HepG2 (cell line): ENCODE data around the gene ATM. TPM values are rescaled to one million over a fixed set of nuclear protein-coding genes. Genes with fewer than 3 reads are reported as not detected.

ENCODE experiments used
- AHDC1 ChIP-seq: sonication (generic); formaldehyde crosslinking; IDR thresholded peaks from 2 replicates; pipeline ENCODE4 v1.5.1; 2020; ENCODE audit warnings: mild to moderate bottlenecking, missing genetic modification reagents, borderline replicate concordance
- CENPT ChIP-seq: sonication (generic); formaldehyde crosslinking; IDR thresholded peaks from 2 replicates; pipeline ENCODE4 v1.8.0; 2022; ENCODE audit warnings: low read depth, mild to moderate bottlenecking, moderate library complexity, missing genetic modification reagents
- CENPX ChIP-seq: sonication (generic); formaldehyde crosslinking; IDR thresholded peaks from 2 replicates; pipeline ENCODE4 v1.9.0; 2021; ENCODE audit warnings: mild to moderate bottlenecking, missing genetic modification reagents, moderate library complexity
- DDIT3 ChIP-seq: sonication (generic); formaldehyde crosslinking; IDR thresholded peaks from 2 replicates; pipeline ENCODE4 v1.4.0; 2020; ENCODE audit warnings: mild to moderate bottlenecking, missing genetic modification reagents
- GPN1 ChIP-seq: sonication (generic); formaldehyde crosslinking; IDR thresholded peaks from 2 replicates; pipeline ENCODE4 v1.5.1; 2020; ENCODE audit warnings: missing genetic modification reagents, borderline replicate concordance
- HNF1A ChIP-seq, 2 experiments: sonication (generic) in 1 of 2; formaldehyde crosslinking in 1 of 2; IDR thresholded peaks; 2 replicates each; pipeline versions ENCODE4 v1.4.0 to v1.6.1; 2016 to 2020; ENCODE audit warnings: borderline replicate concordance in 1 of 2, low read depth in 1 of 2, mild to moderate bottlenecking in 1 of 2, missing genetic modification reagents in 1 of 2
- ISL2 ChIP-seq: sonication (generic); formaldehyde crosslinking; IDR thresholded peaks from 2 replicates; pipeline ENCODE4 v1.5.0; 2020; ENCODE audit warnings: missing genetic modification reagents
- KAT7 ChIP-seq: IDR thresholded peaks from 2 replicates; pipeline ENCODE4 v1.6.1; 2018; ENCODE audit warnings: borderline replicate concordance, missing compliant biosample characterization
- MAF1 ChIP-seq: sonication (generic); formaldehyde crosslinking; IDR thresholded peaks from 2 replicates; pipeline ENCODE4 v1.5.0; 2020; ENCODE audit warnings: missing genetic modification reagents, borderline replicate concordance
- ZNF234 ChIP-seq: sonication (generic); formaldehyde crosslinking; conservative IDR thresholded peaks from 2 replicates; pipeline ENCODE4 v1.5.1; 2020; ENCODE audit warnings: mild to moderate bottlenecking, missing genetic modification reagents
- polyA plus RNA-seq, 8 experiments: library from polyadenylated mRNA; depleted of rRNA in 3 of 8; stranded (reverse) in 7 of 8; unstranded in 1 of 8; fragments of >200 nt; fragmentation: Illumina TruSeq in 4 of 8; extraction: Trizol in 4 of 8; gene quantifications; 2 replicates each; pipeline versions ENCODE4 v1.2.1 to v1.2.3, GENCODE V29; 2011 to 2016; ENCODE audit warnings: low read depth in 4 of 8, missing spikeins in 1 of 8, mixed read lengths in 1 of 8; ENCODE audit not compliant: insufficient read depth in 1 of 8
- total RNA-seq, 5 experiments: library from RNA; depleted of rRNA; stranded (reverse); fragments of >200 nt; fragmentation: Illumina TruSeq; extraction: Trizol; gene quantifications; 2 replicates each; pipeline ENCODE4 v1.2.3, GENCODE V29; 2016; ENCODE audit warnings: low read depth in 1 of 5
- TF ChIP-seq, protein P1 (sequence below): IDR thresholded peaks from 2 replicates; pipeline ENCODE4 v1.4.0; 2020; ENCODE audit warnings: mild to moderate bottlenecking, missing genetic modification reagents

Gene ATM
- total and polyA plus RNA-seq, 2 of the 13 experiments (the other 11 are each of a cell fraction or from before 2014, with no cell fraction given) = 40.0 to 71.6 TPM

- TF ChIP-seq, protein P1, sequence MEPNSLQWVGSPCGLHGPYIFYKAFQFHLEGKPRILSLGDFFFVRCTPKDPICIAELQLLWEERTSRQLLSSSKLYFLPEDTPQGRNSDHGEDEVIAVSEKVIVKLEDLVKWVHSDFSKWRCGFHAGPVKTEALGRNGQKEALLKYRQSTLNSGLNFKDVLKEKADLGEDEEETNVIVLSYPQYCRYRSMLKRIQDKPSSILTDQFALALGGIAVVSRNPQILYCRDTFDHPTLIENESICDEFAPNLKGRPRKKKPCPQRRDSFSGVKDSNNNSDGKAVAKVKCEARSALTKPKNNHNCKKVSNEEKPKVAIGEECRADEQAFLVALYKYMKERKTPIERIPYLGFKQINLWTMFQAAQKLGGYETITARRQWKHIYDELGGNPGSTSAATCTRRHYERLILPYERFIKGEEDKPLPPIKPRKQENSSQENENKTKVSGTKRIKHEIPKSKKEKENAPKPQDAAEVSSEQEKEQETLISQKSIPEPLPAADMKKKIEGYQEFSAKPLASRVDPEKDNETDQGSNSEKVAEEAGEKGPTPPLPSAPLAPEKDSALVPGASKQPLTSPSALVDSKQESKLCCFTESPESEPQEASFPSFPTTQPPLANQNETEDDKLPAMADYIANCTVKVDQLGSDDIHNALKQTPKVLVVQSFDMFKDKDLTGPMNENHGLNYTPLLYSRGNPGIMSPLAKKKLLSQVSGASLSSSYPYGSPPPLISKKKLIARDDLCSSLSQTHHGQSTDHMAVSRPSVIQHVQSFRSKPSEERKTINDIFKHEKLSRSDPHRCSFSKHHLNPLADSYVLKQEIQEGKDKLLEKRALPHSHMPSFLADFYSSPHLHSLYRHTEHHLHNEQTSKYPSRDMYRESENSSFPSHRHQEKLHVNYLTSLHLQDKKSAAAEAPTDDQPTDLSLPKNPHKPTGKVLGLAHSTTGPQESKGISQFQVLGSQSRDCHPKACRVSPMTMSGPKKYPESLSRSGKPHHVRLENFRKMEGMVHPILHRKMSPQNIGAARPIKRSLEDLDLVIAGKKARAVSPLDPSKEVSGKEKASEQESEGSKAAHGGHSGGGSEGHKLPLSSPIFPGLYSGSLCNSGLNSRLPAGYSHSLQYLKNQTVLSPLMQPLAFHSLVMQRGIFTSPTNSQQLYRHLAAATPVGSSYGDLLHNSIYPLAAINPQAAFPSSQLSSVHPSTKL = 0 out of 2 replicates have a peak, but pooled peaks have one; percentile 25
- TF ChIP-seq HNF1A (IDR thresholded peaks at IDR 0.05; ENCODE audit: low read depth) (no peak), HNF1A (CRISPR knock-in tag; IDR thresholded peaks at IDR 0.05; ENCODE audit: borderline replicate concordance) (no peak), DDIT3 (CRISPR knock-in tag) (no peak), ZNF234 (CRISPR knock-in tag) (no peak), GPN1 (CRISPR knock-in tag) (no peak), CENPT (no peak), ISL2 (CRISPR knock-in tag) (no peak), MAF1 (CRISPR knock-in tag) (no peak), KAT7 (no peak), CENPX (no peak), AHDC1 (no peak)
Measured at GRCh38 chr11:108213784-108214183, 9.1 kb upstream of the ATM start (continued).
